ENCODE results near the gene KMO.

KMO gene

DNA sequence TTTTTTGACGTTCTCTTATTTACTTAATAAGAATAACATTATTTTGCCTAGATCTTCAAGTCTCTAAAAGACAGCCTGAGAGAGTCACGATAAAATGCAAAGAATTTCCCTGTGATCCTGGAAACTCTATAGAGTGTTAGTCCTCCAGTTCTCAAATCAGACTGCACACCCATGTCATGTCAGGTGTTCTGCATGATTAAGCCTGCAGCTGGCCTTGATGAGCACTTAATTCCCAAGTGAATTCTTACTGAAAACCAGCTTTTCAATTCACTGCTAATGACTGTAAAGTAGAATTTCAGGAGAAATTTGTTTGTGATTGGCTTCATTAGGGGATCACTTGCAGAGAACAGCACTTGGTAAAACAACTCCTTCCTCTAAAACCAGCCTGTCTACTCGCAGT is 66.1 kb downstream of the KMO start:
- ATAC-seq = no peak

GRCh38 chr1:241600496-241600901 is 68.3 kb downstream of the KMO start:
- peak in 1 of 2 donors; percentile 49 for ATAC-seq

DNA sequence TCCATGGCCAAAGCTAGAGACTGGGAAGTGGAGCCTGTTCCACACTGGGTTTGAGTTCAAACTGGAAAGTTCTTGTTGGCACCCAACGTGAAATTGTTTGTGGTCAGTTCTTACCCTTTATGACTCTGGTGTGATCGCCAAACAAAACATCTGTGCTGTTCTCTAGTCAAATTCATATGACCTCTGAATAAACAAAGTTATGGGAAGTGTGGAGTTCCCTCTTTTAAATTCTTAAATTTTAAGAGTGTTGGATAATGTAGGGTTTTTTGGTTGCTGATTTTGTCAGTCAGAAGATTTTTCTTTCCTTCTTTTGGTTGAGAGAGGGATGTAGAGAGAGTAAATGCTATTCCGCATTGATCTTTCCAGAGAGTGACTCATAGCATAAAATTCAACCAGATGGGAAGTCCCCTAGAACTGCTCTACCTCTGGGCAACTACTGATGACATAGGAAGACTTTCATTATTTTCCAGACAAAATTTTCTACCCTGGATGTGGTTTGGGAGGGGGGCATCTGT is 71.6 kb downstream of the KMO start:
- no peak for ATAC-seq

DNA sequence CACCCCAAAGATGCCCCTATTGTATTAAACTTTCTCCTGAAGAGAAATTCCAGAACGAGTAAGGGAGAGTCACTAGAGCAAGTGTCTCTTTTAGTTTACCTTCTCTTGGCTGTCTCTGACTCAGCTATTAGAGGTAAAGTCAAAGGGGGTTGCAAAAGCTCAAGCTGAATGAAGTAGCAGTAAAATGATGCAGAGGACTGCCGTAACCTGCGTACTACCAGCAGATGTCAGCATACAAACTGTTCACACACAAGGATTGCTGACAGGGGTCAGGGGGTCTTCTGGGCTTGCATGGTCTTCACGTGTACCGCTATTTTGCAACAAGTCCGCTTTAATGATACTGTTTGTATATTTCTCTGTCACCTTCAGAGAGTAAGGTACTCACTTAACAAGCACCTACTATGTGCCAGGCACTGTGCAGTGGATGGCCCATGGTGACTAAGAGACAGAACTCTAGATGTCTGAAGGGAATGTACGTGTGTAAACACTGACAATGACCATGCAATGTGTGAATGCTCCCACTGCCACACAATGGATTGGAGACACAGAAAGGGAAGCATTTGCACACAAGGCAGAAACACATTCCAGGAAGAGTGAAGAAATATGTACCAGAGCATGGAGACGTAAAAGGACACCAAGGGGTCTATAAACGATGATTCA is 73.1 kb downstream of the KMO start:
- no peak for ATAC-seq

- ATAC-seq = no peak
These were observed 74.4 kb downstream of the KMO start for GRCh38 chr1:241606544-241606943.

- ATAC-seq = no peak
These were observed 75.3 kb downstream of the KMO start for GRCh38 chr1:241607497-241607896.

DNA sequence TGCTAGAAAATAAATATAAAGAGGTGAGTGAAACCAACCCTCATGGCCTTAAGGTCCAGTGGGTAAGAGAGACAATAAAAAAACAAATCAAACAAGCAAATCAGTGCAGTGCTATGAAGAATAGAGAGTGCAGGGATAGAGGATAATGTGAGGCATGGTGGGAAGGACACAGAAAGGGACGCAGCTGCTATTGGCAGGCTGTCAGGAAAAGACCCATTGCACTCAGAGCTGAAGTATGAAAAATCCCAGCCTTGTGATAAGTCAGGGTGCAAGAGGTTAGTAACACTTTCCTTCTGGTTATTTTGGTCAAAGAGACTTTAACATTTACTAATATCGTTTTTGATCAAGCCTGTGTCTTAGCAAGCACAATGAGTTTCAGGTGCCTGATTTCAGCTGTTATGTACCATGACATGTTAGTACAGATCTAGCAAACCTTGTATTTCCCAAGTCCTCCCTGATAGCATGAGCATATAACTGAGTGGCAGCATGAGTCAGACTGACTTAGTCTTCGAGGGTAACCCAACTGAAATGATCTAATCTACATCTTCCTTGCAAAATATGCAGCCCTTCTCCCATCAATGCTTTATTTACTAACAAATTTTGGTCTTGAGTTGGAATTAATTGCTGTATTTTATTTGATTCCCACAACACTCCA is 76.3 kb downstream of the KMO start:
- peak; percentile 37 to 42 for ATAC-seq

- no peak for ATAC-seq
These were observed 78.1 kb downstream of the KMO start for GRCh38 chr1:241610056-241610815.

DNA sequence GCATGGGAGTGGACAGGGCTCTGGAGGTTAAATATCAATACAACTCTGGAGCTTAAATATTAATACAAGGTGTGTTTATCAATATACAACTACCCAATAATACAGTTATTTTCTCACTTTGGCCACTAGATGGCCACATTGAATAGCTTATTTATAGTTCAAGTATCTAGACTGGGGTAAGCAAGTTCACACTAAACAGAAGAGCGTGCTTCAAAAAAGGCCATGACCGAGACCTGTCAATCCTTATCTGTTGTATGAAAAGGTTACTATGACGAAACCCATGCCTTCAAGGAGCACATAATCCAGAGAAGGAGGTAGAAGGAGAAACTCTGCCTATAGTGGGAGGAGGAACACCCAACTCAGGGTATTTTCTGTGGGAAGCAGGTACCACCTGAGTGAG is 78.9 kb downstream of the KMO start:
- peak; percentile 70 for ATAC-seq

DNA sequence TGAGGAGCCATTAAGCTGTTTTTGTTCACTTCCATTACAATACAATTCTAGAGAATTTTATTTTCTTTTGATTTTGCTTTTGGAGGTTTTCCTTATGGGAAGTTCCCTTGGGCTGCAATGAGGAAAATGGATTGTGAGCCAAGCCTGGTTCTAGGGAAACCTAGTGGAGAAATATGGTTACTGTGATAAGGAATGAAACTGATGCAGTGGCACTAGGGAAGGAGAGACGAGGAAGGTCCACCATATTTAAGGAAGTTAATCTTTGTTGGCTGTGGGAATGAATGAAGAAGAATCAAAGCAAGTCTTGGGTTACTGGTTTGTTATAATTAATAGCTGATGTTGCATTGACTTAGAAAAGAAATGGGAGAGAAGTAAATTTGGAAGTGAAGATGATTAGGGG is 79.6 kb downstream of the KMO start:
- no peak for ATAC-seq

DNA sequence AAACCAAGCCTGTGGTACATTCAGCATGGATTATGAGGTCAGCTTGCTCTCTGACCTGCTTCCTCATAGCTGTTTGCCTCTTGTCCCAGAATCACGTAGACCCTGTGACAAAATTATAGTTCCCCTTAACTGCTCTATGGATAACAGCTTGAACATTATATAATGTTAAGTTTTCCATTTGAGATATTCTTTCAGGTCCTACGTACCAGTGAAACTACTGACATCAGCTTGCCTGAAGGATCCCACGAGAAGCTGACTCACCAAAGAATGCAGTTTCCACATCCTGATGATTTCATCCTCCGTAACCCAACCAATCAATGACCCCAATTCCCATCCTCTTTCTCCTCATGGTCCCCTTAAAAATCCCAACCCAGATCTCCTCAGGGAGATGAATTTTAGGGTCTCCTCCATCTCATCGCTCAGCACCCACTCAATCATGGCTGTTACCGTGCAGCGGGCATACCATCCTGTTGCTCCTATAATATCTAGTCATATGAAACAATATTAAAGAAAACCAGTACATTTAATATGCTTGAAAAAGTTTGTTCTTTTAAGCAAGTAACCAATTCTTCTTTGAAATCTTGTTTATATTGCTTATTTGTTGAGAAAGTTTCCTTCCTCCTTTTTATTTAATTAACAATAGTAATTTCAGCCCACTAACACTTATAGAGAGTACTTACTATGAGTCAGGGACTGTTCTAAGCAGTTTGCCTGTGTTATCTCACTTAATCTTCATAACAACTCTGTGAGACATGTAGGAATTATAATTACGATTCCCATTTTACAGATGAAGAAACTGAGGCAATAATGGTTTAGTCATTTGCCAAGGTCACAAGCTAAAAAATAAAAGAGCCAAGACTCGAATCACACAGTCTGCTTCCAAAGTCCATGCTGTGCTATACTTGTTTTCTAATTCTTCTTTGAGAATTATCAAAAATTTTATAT is 80.6 kb downstream of the KMO start:
- ATAC-seq = no peak

DNA sequence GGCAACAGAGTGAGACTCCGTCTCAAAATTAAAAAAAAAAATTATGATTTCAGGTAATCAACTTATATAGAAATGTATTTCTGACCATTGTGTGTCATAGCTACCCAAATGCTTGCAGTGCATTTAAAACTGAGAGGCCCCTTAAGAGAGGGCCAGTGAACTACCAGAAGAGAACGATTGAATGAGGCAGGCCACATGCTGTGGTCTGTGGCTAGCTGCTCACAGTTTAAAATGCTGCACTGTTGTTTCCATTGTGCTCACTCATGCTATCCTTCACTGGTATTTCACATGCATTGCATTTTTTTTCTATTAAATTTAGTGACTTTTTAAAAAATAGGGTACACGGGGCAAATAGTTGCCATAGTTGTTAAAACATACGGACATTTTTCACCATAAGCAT is 82.0 kb downstream of the KMO start:
- no peak for ATAC-seq

GRCh38 chr1:241614572-241614971 is 82.4 kb downstream of the KMO start:
- no peak for ATAC-seq

DNA sequence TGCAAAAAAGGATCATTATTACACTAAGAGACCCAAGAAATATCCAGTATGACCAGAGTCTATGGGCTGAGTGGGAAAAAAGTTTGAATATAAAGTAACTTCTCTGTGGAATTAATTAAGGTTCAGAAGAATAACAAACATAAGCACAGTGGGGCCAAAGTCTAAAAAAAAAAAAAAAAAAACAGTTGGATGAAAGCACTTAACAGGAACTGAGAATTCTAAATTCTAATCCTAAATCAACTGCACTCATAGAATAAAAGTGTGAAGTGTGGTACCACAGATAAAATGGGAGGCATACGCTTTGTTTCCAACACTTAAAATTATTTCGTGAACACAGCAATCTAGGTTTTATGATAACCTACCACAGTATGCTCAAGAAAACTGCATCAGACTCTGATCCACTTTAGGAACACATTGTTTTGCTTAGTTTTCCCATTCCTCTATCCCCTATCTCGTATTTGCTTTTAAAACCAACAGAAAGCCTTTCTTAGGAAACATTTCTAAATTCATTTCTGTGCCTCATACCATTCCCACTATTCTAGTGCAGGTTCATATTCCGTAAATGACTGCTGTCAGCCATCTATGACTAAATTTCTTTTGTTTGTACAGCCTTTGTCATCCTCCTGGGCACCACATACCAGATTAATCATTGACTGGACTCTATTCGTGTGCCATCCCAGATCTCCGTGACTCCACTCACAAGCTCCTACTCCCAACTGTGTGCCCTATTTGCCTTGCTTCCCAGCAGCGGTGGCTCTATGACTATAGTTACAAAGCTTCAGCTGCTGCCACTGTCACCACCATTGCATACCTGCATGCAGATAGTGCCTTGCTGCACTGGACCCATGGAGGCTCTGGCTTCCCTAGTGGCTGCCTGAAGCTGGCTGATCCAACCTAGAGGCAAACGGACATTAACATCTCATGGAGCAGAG is 83.1 kb downstream of the KMO start:
- no peak for ATAC-seq

DNA sequence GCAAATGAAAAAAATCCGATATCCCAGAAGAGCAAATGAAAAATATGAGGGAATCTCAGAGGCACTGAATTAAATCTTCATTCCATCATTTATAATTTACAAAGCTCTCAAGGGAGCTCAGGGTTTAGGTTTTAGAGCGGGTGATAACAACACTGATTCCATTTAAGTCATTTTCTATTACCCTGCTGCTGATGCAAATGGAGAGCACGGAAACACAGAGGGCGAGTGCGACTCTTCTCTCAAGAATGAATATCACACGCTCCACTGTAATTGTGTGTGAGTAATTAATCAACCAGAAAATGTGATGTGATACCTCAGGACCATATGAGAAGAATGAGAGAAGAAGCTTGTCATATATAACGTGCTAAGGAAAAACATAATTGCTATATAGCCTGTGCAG is 85.2 kb downstream of the KMO start:
- no peak for ATAC-seq

- ATAC-seq = no peak
These were observed 90.5 kb downstream of the KMO start for GRCh38 chr1:241622669-241623068.

DNA sequence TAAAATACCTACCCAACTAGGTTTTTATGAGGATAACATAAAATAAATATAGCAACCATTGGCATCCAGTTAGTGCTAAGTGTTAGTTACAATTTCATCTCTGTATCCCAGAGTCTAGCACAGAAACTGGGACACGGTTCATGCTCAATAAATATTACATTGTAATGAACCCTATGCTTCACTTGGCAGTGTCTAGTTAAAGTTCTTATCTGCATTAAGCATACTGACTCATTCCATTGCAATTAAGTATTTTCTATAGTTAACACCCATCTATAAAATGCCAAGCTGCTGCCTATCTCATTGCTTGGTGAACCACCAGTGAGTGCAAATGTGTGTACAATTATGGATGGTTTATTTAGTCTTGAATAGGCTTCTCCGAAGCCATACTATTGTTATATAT is 92.8 kb downstream of the KMO start:
- no peak for ATAC-seq

DNA sequence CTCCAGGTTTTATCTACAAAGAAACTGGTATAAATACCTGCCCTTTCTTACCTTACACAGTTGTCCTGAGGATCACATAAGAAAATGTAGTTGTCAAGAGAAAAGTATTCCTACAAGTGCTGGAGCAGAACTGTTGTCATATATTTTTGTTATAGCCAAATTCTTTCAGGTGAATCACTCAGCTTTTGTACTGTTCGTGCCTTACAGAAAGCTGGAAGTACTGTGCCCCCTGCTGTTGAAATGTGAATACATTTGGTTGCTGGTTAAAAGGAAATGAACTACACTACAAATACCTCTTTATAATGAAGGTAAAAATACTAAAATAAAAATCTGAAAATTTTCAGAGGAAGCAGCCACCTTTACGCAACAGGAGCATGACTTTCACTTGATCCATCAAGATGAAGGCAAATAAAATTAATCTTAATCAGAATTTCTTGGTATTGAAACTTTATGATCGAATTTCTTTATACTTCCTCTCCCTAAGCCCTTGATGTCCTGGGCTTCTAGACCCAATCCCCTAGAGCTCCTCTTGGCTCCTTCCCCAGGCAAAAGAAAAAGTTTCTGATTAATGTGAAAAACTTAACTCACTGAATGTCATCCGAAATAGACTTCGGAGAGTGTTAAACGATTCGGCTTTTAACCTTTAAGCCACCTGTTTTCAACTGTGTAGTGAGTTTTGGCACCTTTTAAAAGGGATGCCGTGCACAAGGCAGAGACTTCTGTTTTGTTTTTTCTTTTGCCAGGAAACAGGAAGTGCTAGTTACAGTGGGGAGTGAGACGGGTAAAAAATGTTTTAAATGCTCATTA is 95.5 kb downstream of the KMO start:
- peak; percentile 56 to 69 for ATAC-seq

DNA sequence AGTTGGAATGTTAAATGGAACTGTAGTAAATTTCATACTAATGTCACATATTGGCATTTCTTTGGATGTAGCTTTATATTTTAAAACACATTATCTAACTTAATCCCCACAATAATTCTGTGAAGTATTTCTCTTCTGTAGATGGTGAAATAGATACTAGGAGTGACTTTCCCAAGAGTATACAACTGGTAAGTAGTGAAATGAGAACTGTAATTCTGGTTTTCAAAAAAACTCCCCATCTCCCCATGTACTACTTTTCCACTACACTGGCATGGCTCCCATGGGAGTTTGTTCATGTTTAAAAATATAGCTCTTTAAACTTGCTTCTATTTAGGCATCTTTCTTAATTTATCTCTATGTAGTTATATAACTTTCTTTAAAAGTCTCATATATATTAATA is 97.8 kb downstream of the KMO start:
- no peak for ATAC-seq

DNA sequence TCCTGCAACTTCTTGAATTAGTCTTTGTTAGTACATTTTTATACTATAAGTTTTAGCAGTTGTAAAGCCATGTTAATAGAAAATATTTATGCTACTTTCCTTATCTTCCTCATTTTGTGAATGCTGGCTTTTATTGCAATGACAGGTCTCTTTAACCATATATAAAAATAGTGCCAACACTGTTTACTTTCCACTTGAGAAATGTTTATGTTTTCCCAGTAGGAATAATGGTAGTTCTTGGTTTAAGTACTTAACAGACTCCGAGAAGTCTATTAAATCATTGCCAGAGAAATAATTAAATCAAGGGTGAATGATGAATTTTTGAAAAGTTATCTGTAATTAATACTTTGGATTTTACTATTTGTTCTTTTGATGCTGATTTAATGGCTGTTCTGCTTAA is 98.3 kb downstream of the KMO start:
- ATAC-seq = no peak

DNA sequence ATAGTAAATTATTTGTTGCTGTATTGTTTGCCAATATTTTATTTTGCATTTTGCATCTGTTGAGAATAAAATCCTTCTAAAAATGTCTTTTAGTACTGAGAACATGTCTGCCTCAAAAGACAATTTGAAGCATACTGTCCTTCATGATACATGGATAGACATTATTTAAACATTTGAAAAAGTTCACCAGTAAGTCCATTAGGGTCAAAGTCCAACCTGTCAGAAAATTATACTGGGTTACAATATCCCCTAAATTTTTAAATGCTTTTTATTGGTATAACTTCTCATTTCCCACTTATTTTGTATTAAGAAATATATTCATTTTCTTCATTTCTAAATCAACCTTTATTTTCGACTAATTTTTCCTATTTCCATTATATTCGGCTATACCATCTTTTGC is 98.7 kb downstream of the KMO start:
- no peak for ATAC-seq
